GM18526 (cell line): ENCODE data around the gene ASB9.

Source experiments
- POLR2A ChIP-seq: IDR thresholded peaks from 3 replicates; pipeline ENCODE4 v1.6.1; 2011; ENCODE audit not compliant: insufficient read length; ENCODE audit errors: extremely low read depth

Gene ASB9

GRCh38 chrX:15204130-15204751, 65.6 kb downstream of the ASB9 start:
- no peak for TF ChIP-seq POLR2A

- no peak for TF ChIP-seq POLR2A
Observed at GRCh38 chrX:15203694-15204093, 66.2 kb downstream of the ASB9 start.

GRCh38 chrX:15202454-15203177, 67.3 kb downstream of the ASB9 start:
- TF ChIP-seq POLR2A: no peak

- no peak for TF ChIP-seq POLR2A
Observed at GRCh38 chrX:15200871-15201270, 69.0 kb downstream of the ASB9 start.

GRCh38 chrX:15194146-15194545, 75.7 kb downstream of the ASB9 start:
- no peak for TF ChIP-seq POLR2A
